Endothelial cell of umbilical vein (primary cell): ENCODE data around the gene KANK4. TPM values are rescaled to one million over a fixed set of nuclear protein-coding genes. Genes with fewer than 3 reads are reported as not detected.

ENCODE experiments used
- BruUV-seq: library from RNA; stranded (reverse); fragments of 400-500 nt; replicated peaks from 2 replicates; lab custom pipeline; 2021; lab: Mats Ljungman, UMichigan
- CTCF ChIA-PET: fragments of 300-600, 350-600 bp; sonication (Branson Sonifier 250); formaldehyde crosslinking; loops from one replicate; lab custom pipeline; 2021; ENCODE audit warnings: antibody characterized with exemption, inconsistent platforms; lab: Charles Lee
- POLR2A ChIA-PET: fragments of 300-600, 350-600 bp; sonication (Branson Sonifier 250); formaldehyde crosslinking; loops from one replicate; lab custom pipeline; 2021; ENCODE audit warnings: antibody characterized with exemption, inconsistent platforms; lab: Charles Lee
- DNase-seq: peaks from one replicate; pipeline ENCODE4 v3.0.0-alpha.2; 2011; ENCODE audit warnings: low read depth, low spot score
- FAIRE-seq: peaks from 2 replicates; lab custom pipeline; 2011; peaks lifted over from hg19 to GRCh38; lab: Jason Lieb, UNC
- H2AFZ ChIP-seq: 2 replicates; pipeline ENCODE4 v1.6.0; 2012; ENCODE audit warnings: low read depth, low read length, control low read depth, inconsistent platforms
- H3K27ac ChIP-seq: 2 replicates; pipeline ENCODE4 v1.5.1; 2011; ENCODE audit warnings: low read depth, mild to moderate bottlenecking, control low read depth, low read length, moderate library complexity; ENCODE audit not compliant: insufficient read depth
- H3K27me3 ChIP-seq, 2 experiments: 2 replicates each; pipeline versions ENCODE4 v1.6.0 to v1.6.1; 2011; ENCODE audit warnings: low read length in 2 of 2, mixed read lengths in 1 of 2; ENCODE audit not compliant: control insufficient read depth in 2 of 2, insufficient read depth in 2 of 2
- H3K36me3 ChIP-seq, 2 experiments: 2 replicates in 1 of 2; 3 replicates in 1 of 2; pipeline ENCODE4 v1.5.1; 2011; ENCODE audit warnings: low read length in 2 of 2, mild to moderate bottlenecking in 1 of 2, moderate library complexity in 1 of 2; ENCODE audit not compliant: control insufficient read depth in 2 of 2, insufficient read depth in 2 of 2; ENCODE audit errors: extremely low read depth in 1 of 2
- H3K4me1 ChIP-seq: 3 replicates; pipeline ENCODE4 v1.5.1; 2011; ENCODE audit warnings: mild to moderate bottlenecking, low read length; ENCODE audit not compliant: control insufficient read depth, insufficient read depth; ENCODE audit errors: extremely low read depth
- H3K4me2 ChIP-seq: 2 replicates; pipeline ENCODE4 v1.6.1; 2011; ENCODE audit warnings: low read length, control low read depth, mixed read lengths; ENCODE audit not compliant: insufficient read depth
- H3K4me3 ChIP-seq, 3 experiments: fragments of 200-600 bp in 1 of 3; sonication (generic), shearing (Covaris generic) in 1 of 3; replicated peaks in 1 of 3; 2 replicates each; pipeline ENCODE4 v1.5.1; 2011 to 2016; ENCODE audit warnings: control low read depth in 3 of 3, low read length in 3 of 3, mild to moderate bottlenecking in 2 of 3, inconsistent platforms in 1 of 3, low read depth in 1 of 3, moderate library complexity in 1 of 3; ENCODE audit not compliant: insufficient read depth in 1 of 3
- H3K79me2 ChIP-seq: 2 replicates; pipeline ENCODE4 v1.6.0; 2012; ENCODE audit warnings: low read length, inconsistent platforms; ENCODE audit not compliant: control insufficient read depth, insufficient read depth
- H3K9ac ChIP-seq: replicated peaks from 2 replicates; pipeline ENCODE3; 2011; ENCODE audit warnings: low read length, control low read depth; ENCODE audit not compliant: insufficient read depth; ENCODE audit errors: extremely low read depth
- H3K9me1 ChIP-seq: replicated peaks from 3 replicates; pipeline ENCODE4 v1.6.0; 2011; ENCODE audit warnings: mild to moderate bottlenecking, low read length; ENCODE audit not compliant: control insufficient read depth, insufficient read depth; ENCODE audit errors: extremely low read depth
- H3K9me3 ChIP-seq: replicated peaks from 2 replicates; pipeline ENCODE4 v1.5.1; 2012; ENCODE audit warnings: low read length, inconsistent platforms; ENCODE audit not compliant: control insufficient read depth, insufficient read depth
- H4K20me1 ChIP-seq: replicated peaks from 2 replicates; pipeline ENCODE3; 2011; ENCODE audit warnings: mild to moderate bottlenecking, low read length; ENCODE audit not compliant: control insufficient read depth, insufficient read depth; ENCODE audit errors: extremely low read depth
- EZH2 ChIP-seq: IDR thresholded peaks from 2 replicates; pipeline ENCODE4 v1.6.1; 2012; ENCODE audit warnings: borderline replicate concordance, low read depth, mild to moderate bottlenecking, moderate library complexity, low read length, inconsistent platforms; ENCODE audit not compliant: severe bottlenecking
- FOS ChIP-seq: IDR thresholded peaks from 2 replicates; pipeline ENCODE4 v1.6.1; 2011; ENCODE audit warnings: mild to moderate bottlenecking, low read length, moderate library complexity, borderline replicate concordance; ENCODE audit not compliant: insufficient read depth
- GATA2 ChIP-seq: IDR thresholded peaks from 2 replicates; pipeline ENCODE4 v1.7.0; 2011; ENCODE audit warnings: low read depth, mild to moderate bottlenecking, moderate library complexity, mixed read lengths, low read length; ENCODE audit not compliant: insufficient read length, insufficient read depth
- JUN ChIP-seq: IDR thresholded peaks from 2 replicates; pipeline ENCODE4 v1.6.1; 2011; ENCODE audit warnings: borderline replicate concordance, low read depth; ENCODE audit not compliant: insufficient read length, insufficient read depth
- MAX ChIP-seq: IDR thresholded peaks from 2 replicates; pipeline ENCODE4 v1.6.1; 2011; ENCODE audit not compliant: insufficient read depth, insufficient read length
- MYC ChIP-seq: IDR thresholded peaks from one replicate; pipeline ENCODE4 v1.6.1; 2011; ENCODE audit warnings: mild to moderate bottlenecking, low read depth, low read length
- POLR2A ChIP-seq: IDR thresholded peaks from 2 replicates; pipeline ENCODE4 v1.6.1; 2012; ENCODE audit warnings: low read depth, mild to moderate bottlenecking, control low read depth, low read length
- POLR2AphosphoS5 ChIP-seq: IDR thresholded peaks from 2 replicates; pipeline ENCODE4 v1.6.1; 2012; ENCODE audit warnings: low read depth, mild to moderate bottlenecking, control low read depth, low read length, moderate library complexity; ENCODE audit not compliant: insufficient read depth
- dilution Hi-C: fragments of 300-500 bp; cut with MboI; formaldehyde crosslinking; loops from one replicate; pipeline ENCODE4 v1.15.0; 2019; ENCODE audit warnings: low sequenced_read_pairs; ENCODE audit not compliant: extremely low pct_ligation_motif_present
- intact Hi-C: fragments of 100-400 bp; cut with micrococcal nuclease; formaldehyde crosslinking; loops from one replicate; pipeline ENCODE4 v1.10.0; 2022
- polyA plus RNA-seq, 4 experiments: library from polyadenylated mRNA; depleted of rRNA in 3 of 4; stranded (reverse) in 3 of 4; unstranded in 1 of 4; fragments of >200 nt; gene quantifications; 2 replicates each; pipeline versions ENCODE4 v1.2.1 to v1.2.3, GENCODE V29; 2011 to 2012; ENCODE audit warnings: missing spikeins in 1 of 4
- total RNA-seq: library from RNA; stranded (reverse); gene quantifications from 2 replicates; pipeline ENCODE4 v1.2.3, GENCODE V29; 2021
- TF ChIP-seq, protein P1 (sequence below), 2 donors: IDR thresholded peaks; 1 replicate in 1 of 2; 2 replicates in 1 of 2; pipeline ENCODE4 v1.5.1; 2011; ENCODE audit warnings: low read length in 2 of 2, mild to moderate bottlenecking in 2 of 2, moderate library complexity in 2 of 2, control low read depth in 1 of 2, inconsistent platforms in 1 of 2, low read depth in 1 of 2; ENCODE audit not compliant: insufficient read depth in 1 of 2; ENCODE audit errors: extremely low read depth in 1 of 2

Gene KANK4
- total and polyA plus RNA-seq, 2 donors (not counting 3 experiments of a cell fraction or from before 2014, with no cell fraction given): not detected

GRCh38 chr1:62304515-62304914 is 14.7 kb downstream of the KANK4 start:
- DNase-seq (no peak), FAIRE-seq (no peak)
- ChIA-PET CTCF (no interaction called here), POLR2A (no interaction called here)
- Histone ChIP-seq H2AFZ (no peak overlapping the region), H3K9me1 (no peaks in the 10 kb centered on the region), H3K4me1 (no peaks in the 10 kb centered on the region), H3K27me3 (no peaks in the 10 kb centered on the region), H3K4me2 (no peak overlapping the region), H3K79me2 (no peaks in the 10 kb centered on the region), H3K27ac (no peak overlapping the region), H3K36me3 (no peaks in the 10 kb centered on the region), H4K20me1 (no peaks in the 10 kb centered on the region), H3K4me3 (no peak overlapping the region), H3K9me3 (no peaks in the 10 kb centered on the region), H3K9ac (no peak overlapping the region)
- intact Hi-C loops (no loop called here), dilution Hi-C loops (no loop called here)
- no peak for TF ChIP-seq EZH2
- no peak for TF ChIP-seq FOS
- TF ChIP-seq POLR2AphosphoS5: no peak
- TF ChIP-seq JUN: no peak
- TF ChIP-seq MAX: no peak
- no peak for TF ChIP-seq POLR2A
- no peak for TF ChIP-seq MYC
- TF ChIP-seq, protein P1, sequence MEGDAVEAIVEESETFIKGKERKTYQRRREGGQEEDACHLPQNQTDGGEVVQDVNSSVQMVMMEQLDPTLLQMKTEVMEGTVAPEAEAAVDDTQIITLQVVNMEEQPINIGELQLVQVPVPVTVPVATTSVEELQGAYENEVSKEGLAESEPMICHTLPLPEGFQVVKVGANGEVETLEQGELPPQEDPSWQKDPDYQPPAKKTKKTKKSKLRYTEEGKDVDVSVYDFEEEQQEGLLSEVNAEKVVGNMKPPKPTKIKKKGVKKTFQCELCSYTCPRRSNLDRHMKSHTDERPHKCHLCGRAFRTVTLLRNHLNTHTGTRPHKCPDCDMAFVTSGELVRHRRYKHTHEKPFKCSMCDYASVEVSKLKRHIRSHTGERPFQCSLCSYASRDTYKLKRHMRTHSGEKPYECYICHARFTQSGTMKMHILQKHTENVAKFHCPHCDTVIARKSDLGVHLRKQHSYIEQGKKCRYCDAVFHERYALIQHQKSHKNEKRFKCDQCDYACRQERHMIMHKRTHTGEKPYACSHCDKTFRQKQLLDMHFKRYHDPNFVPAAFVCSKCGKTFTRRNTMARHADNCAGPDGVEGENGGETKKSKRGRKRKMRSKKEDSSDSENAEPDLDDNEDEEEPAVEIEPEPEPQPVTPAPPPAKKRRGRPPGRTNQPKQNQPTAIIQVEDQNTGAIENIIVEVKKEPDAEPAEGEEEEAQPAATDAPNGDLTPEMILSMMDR (IDR thresholded peaks at IDR 0.05; ENCODE audit: extremely low read depth in 1 of 2, insufficient read depth in 1 of 2, low read depth in 1 of 2, low read length in 2 of 2): no peak
- no peak for TF ChIP-seq GATA2
- BruUV-seq: no TSS peak
